Measurements from ENCODE around the gene GABBR1. TPM values are rescaled to one million over a fixed set of nuclear protein-coding genes. Genes with fewer than 3 reads are reported as not detected.
"Not testable (repeated sequence)": the region's sequence is repeated elsewhere in the genome, so short reads cannot be mapped to it uniquely, and the experiment has no call there.

Gene GABBR1
- total RNA-seq, 1 donor from 2014 or later, result 138 TPM

GRCh38 chr6:29671026-29671425, 38.0 kb upstream of the GABBR1 start:
- H3K27ac Mint-ChIP-seq, result no peak overlapping the region
- no peak for DNase-seq (ENCODE audit: low spot score in 2 of 2, unreplicated experiment in 2 of 2)

GRCh38 chr6:29667158-29667557, 34.2 kb upstream of the GABBR1 start:
- TF ChIP-seq CTCF (IDR thresholded peaks at IDR 0.05; ENCODE audit: unreplicated experiment), result no peak
- H3K4me1 Mint-ChIP-seq, result peaks cover 17% of the 10 kb centered on the region
- H3K27ac Mint-ChIP-seq, result no peak overlapping the region
- no peak overlapping the region for H3K4me3 Mint-ChIP-seq
- H3K27me3 Mint-ChIP-seq (ENCODE audit: low read depth), result peaks cover 28% of the 10 kb centered on the region
- no peaks in the 10 kb centered on the region for H3K36me3 Mint-ChIP-seq
- H3K9me3 Mint-ChIP-seq, result no peaks in the 10 kb centered on the region
- DNase-seq (ENCODE audit: low spot score in 2 of 2, unreplicated experiment in 2 of 2), result no peak

More at GRCh38 chr6:29671026-29671425, 38.0 kb upstream of the GABBR1 start:
- Mint-ChIP-seq H3K4me1 (peaks cover 3% of the 10 kb centered on the region), H3K27me3 (ENCODE audit: low read depth) (peaks cover 26% of the 10 kb centered on the region), H3K9me3 (no peaks in the 10 kb centered on the region), H3K36me3 (no peaks in the 10 kb centered on the region), H3K4me3 (no peak overlapping the region)
- no peak for TF ChIP-seq CTCF (IDR thresholded peaks at IDR 0.05; ENCODE audit: unreplicated experiment)

GRCh38 chr6:29666826-29667130, 33.8 kb upstream of the GABBR1 start:
- Mint-ChIP-seq H3K4me3 (no peak overlapping the region), H3K27ac (no peak overlapping the region), H3K9me3 (no peaks in the 10 kb centered on the region), H3K27me3 (ENCODE audit: low read depth) (peaks cover 30% of the 10 kb centered on the region), H3K36me3 (no peaks in the 10 kb centered on the region), H3K4me1 (peaks cover 20% of the 10 kb centered on the region)
- no peak for DNase-seq (ENCODE audit: low spot score in 2 of 2, unreplicated experiment in 2 of 2)
- TF ChIP-seq CTCF (IDR thresholded peaks at IDR 0.05; ENCODE audit: unreplicated experiment), result no peak

GRCh38 chr6:29665942-29666825, 33.2 kb upstream of the GABBR1 start:
- no peaks in the 10 kb centered on the region for H3K9me3 Mint-ChIP-seq
- no peak for TF ChIP-seq CTCF (IDR thresholded peaks at IDR 0.05; ENCODE audit: unreplicated experiment)
- no peak overlapping the region for H3K27ac Mint-ChIP-seq
- no peak for DNase-seq (ENCODE audit: low spot score in 2 of 2, unreplicated experiment in 2 of 2)
- H3K4me1 Mint-ChIP-seq, result peaks cover 25% of the 10 kb centered on the region
- peaks cover 32% of the 10 kb centered on the region for H3K27me3 Mint-ChIP-seq (ENCODE audit: low read depth)
- H3K36me3 Mint-ChIP-seq, result no peaks in the 10 kb centered on the region
- no peak overlapping the region for H3K4me3 Mint-ChIP-seq

- no peaks in the 10 kb centered on the region for H3K9me3 Mint-ChIP-seq
- H3K4me3 Mint-ChIP-seq, result no peak overlapping the region
- peaks cover 30% of the 10 kb centered on the region for H3K27me3 Mint-ChIP-seq (ENCODE audit: low read depth)
- no peak for DNase-seq (ENCODE audit: low spot score in 2 of 2, unreplicated experiment in 2 of 2)
- peaks cover 25% of the 10 kb centered on the region for H3K4me1 Mint-ChIP-seq
- no peak for TF ChIP-seq CTCF (IDR thresholded peaks at IDR 0.05; ENCODE audit: unreplicated experiment)
- no peaks in the 10 kb centered on the region for H3K36me3 Mint-ChIP-seq
- H3K27ac Mint-ChIP-seq, result peak overlapping the region; percentile 3
Observed at GRCh38 chr6:29663300-29664042, 30.5 kb upstream of the GABBR1 start.

GRCh38 chr6:29661502-29662141, 28.6 kb upstream of the GABBR1 start:
- H3K27ac Mint-ChIP-seq, result peak overlapping the region; percentile 85
- H3K36me3 Mint-ChIP-seq; H3K9me3 Mint-ChIP-seq; H3K4me3 Mint-ChIP-seq; DNase-seq (ENCODE audit: low spot score in 2 of 2, unreplicated experiment in 2 of 2): not testable (repeated sequence)
- H3K27me3 Mint-ChIP-seq (ENCODE audit: low read depth), result peaks cover 18% of the 10 kb centered on the region
- H3K4me1 Mint-ChIP-seq, result peaks cover 34% of the 10 kb centered on the region
